Lower leg skin (tissue), 4 donors: ENCODE measurements around the gene SUCLG1. TPM values are rescaled to one million over a fixed set of nuclear protein-coding genes. Genes with fewer than 3 reads are reported as not detected.
"Not testable (repeated sequence)": the region's sequence is repeated elsewhere in the genome, so short reads cannot be mapped to it uniquely, and the experiment has no call there.

Experiments used
- DNase-seq, 2 donors: peaks; one replicate each; pipeline ENCODE4 v3.0.0-alpha.2; 2019; ENCODE audit warnings: low spot score in 2 of 2
- H3K4me3 ChIP-seq: fragments of 200-600 bp; sonication (generic); 2 replicates; pipeline ENCODE4 v1.5.1; 2017; ENCODE audit warnings: mild to moderate bottlenecking, low read depth; ENCODE audit not compliant: poor library complexity, severe bottlenecking
- CTCF ChIP-seq, 3 donors: fragments of 450-650 bp; IDR thresholded peaks; one replicate each; pipeline ENCODE4 v1.5.1; 2016; ENCODE audit warnings: antibody characterized with exemption in 3 of 3, mild to moderate bottlenecking in 3 of 3, moderate library complexity in 2 of 3
- POLR2A ChIP-seq, 2 donors: fragments of 450-650 bp; IDR thresholded peaks; one replicate each; pipeline ENCODE4 v1.6.1; 2016 to 2017; ENCODE audit warnings: antibody characterized with exemption in 2 of 2, mild to moderate bottlenecking in 1 of 2, moderate library complexity in 1 of 2
- WGBS, 2 donors: methylation state at CpG; one replicate each; pipeline ENCODE4 v1.1.5; 2018; 5-methylcytosine and 5-hydroxymethylcytosine counted together
- intact Hi-C: fragments of 100-400 bp; cut with DNase I; formaldehyde crosslinking; loops from one replicate; pipeline ENCODE4 v1.15.0; 2023; ENCODE audit warnings: low total_unique reads
- total RNA-seq, 4 donors: library from RNA; depleted of rRNA; stranded (reverse); fragments of >200 nt; gene quantifications; one replicate each; pipeline ENCODE4 v1.1.0, GENCODE V29; 2016

Gene SUCLG1
- total RNA-seq, 4 donors from 2014 or later: 47.7 to 83.8 (median 61.1) TPM

- no peak for DNase-seq
- WGBS, 2 donors: 59 to 74% methylated on average over 4 of the region's 4 CpGs
- TF ChIP-seq CTCF (IDR thresholded peaks at IDR 0.05) (no peak), POLR2A (IDR thresholded peaks at IDR 0.05) (no peak)
- intact Hi-C loops: no loop called here
- no peak overlapping the region for H3K4me3 ChIP-seq
These were observed 41.5 kb downstream of the SUCLG1 start for GRCh38 chr2:84417453-84418145.

GRCh38 chr2:84409531-84409930 lies 49.5 kb downstream of the SUCLG1 start:
- TF ChIP-seq CTCF (IDR thresholded peaks at IDR 0.05): no peak
- TF ChIP-seq POLR2A (IDR thresholded peaks at IDR 0.05): no peak
- H3K4me3 ChIP-seq: no peak overlapping the region
- no peak for DNase-seq
- WGBS, 2 donors: 69 to 74% methylated on average over 2 of the region's 2 CpGs
- intact Hi-C loops: no loop called here

- H3K4me3 ChIP-seq, DNase-seq, intact Hi-C loops: not testable (repeated sequence)
- 63 to 69% methylated on average over 3 of the region's 3 CpGs for WGBS, 2 donors
These were observed 57.0 kb downstream of the SUCLG1 start for GRCh38 chr2:84402111-84402510.

GRCh38 chr2:84399839-84400238 lies 59.2 kb downstream of the SUCLG1 start:
- intact Hi-C loops, H3K4me3 ChIP-seq, DNase-seq: not testable (repeated sequence)
- WGBS, 2 donors: 92 to 93% methylated on average over 1 of the region's 1 CpG

- 28 to 32% methylated on average over 3 of the region's 3 CpGs for WGBS, 2 donors
- no peak overlapping the region for H3K4me3 ChIP-seq
- intact Hi-C loops: no loop called here
- no peak for DNase-seq
- TF ChIP-seq CTCF (IDR thresholded peaks at IDR 0.05): no peak
- TF ChIP-seq POLR2A (IDR thresholded peaks at IDR 0.05): no peak
These were observed 63.3 kb downstream of the SUCLG1 start for GRCh38 chr2:84395820-84396219.

- H3K4me3 ChIP-seq: no peak overlapping the region
- intact Hi-C loops: no loop called here
- no peak for DNase-seq
- TF ChIP-seq CTCF (IDR thresholded peaks at IDR 0.05) (no peak), POLR2A (IDR thresholded peaks at IDR 0.05) (no peak)
- WGBS, 2 donors: 58 to 68% methylated on average over 2 of the region's 2 CpGs
These were observed 64.5 kb downstream of the SUCLG1 start for GRCh38 chr2:84394628-84395027.

GRCh38 chr2:84393829-84394228 lies 65.3 kb downstream of the SUCLG1 start:
- no peak for DNase-seq
- H3K4me3 ChIP-seq: no peak overlapping the region
- intact Hi-C loops: no loop called here
- TF ChIP-seq POLR2A (IDR thresholded peaks at IDR 0.05) (no peak), CTCF (IDR thresholded peaks at IDR 0.05) (no peak)
